Measurements from ENCODE around the gene NAV3. TPM values are rescaled to one million over a fixed set of nuclear protein-coding genes. Genes with fewer than 3 reads are reported as not detected.

NAV3 gene
- total and polyA plus RNA-seq, 7 donors = 0.47 to 4.2 (median 2.2) TPM

GRCh38 chr12:78177298-78177697, 346.6 kb downstream of the NAV3 start:
- 96 to 97% (median 97%) methylated on average over 3 of the region's 3 CpGs for WGBS, 3 donors
- ATAC-seq (no peak), DNase-seq (no peak)
- H3K4me1 ChIP-seq = no peaks in the 10 kb centered on the region
- no peak overlapping the region for H3K4me3 ChIP-seq
- no peaks in the 10 kb centered on the region for H3K36me3 ChIP-seq (ENCODE audit: insufficient read depth in 1 of 2, low read depth in 1 of 2)
- H3K27ac ChIP-seq = no peak overlapping the region
- no peak for TF ChIP-seq CTCF (IDR thresholded peaks at IDR 0.05)
- intact Hi-C loops (cut with DNase I) = no loop called here
- H3K27me3 ChIP-seq (ENCODE audit: insufficient read depth in 3 of 3, low read length in 2 of 3) = no peaks in the 10 kb centered on the region
- no peaks in the 10 kb centered on the region for H3K9me3 ChIP-seq

DNA sequence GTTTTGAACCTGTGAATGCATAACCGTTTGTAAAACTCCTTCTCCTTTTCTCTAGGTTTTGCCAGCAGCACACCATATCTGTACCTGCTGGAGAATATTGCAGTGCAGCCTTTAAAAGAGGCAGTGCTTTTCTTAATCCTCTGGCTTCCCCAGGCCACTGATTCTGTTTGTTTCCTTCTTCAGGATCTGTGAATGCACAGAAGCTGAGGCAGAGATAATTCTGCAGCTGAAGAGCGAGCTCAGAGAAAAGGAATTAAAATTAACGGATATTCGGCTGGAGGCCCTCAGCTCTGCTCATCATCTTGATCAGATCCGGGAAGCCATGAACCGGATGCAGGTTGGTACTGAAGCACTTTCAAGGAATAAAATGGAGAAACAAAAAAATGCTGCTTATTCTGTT, 348.7 kb downstream of the NAV3 start:
- DNase-seq (no peak), ATAC-seq (no peak)
- H3K27ac ChIP-seq = no peak overlapping the region
- H3K27me3 ChIP-seq (ENCODE audit: insufficient read depth in 3 of 3, low read length in 2 of 3) = no peaks in the 10 kb centered on the region
- no peaks in the 10 kb centered on the region for H3K4me1 ChIP-seq
- intact Hi-C loops (cut with DNase I) = no loop called here
- H3K4me3 ChIP-seq = no peak overlapping the region
- no peak for TF ChIP-seq CTCF (IDR thresholded peaks at IDR 0.05)
- no peaks in the 10 kb centered on the region for H3K36me3 ChIP-seq (ENCODE audit: insufficient read depth in 1 of 2, low read depth in 1 of 2)
- WGBS, 3 donors = 54 to 64% (median 62%) methylated on average over 6 of the region's 6 CpGs
- no peaks in the 10 kb centered on the region for H3K9me3 ChIP-seq

DNA sequence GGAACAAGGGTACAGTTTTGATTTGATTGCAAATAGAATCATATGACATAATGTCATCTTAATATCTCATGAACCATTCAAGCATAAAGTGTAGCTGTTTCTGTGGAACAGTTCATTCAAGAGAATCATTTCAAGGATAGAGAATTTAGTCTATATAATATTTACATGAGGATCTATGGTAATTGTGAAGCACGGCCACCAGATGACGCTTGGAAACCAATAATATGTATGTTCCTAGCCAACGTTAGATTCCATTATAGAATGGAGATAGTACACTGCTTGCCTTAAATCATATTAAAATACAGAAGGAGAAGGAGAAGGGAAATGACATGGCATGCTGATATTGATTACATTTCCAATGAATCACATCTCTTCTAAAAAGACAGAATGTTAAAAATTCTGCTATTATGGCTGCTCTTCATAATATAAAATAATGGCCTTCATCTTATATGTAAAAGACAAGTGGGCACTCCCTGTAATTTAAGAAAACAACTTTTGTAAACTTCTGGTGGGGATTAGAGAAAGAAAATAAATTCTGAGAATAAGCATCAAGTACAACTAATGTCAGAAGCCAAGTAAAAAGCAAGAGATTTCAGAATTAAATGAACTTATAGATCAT, 351.0 kb downstream of the NAV3 start:
- no peaks in the 10 kb centered on the region for H3K4me1 ChIP-seq
- H3K9me3 ChIP-seq = no peaks in the 10 kb centered on the region
- no peak for TF ChIP-seq CTCF (IDR thresholded peaks at IDR 0.05)
- no peak overlapping the region for H3K4me3 ChIP-seq
- DNase-seq = no peak
- WGBS, 3 donors = 42 to 48% (median 44%) methylated on average over 3 of the region's 3 CpGs
- ATAC-seq = no peak
- no peaks in the 10 kb centered on the region for H3K27me3 ChIP-seq (ENCODE audit: insufficient read depth in 3 of 3, low read length in 2 of 3)
- H3K36me3 ChIP-seq (ENCODE audit: insufficient read depth in 1 of 2, low read depth in 1 of 2) = no peaks in the 10 kb centered on the region
- H3K27ac ChIP-seq = no peak overlapping the region
- intact Hi-C loops (cut with DNase I) = no loop called here

DNA sequence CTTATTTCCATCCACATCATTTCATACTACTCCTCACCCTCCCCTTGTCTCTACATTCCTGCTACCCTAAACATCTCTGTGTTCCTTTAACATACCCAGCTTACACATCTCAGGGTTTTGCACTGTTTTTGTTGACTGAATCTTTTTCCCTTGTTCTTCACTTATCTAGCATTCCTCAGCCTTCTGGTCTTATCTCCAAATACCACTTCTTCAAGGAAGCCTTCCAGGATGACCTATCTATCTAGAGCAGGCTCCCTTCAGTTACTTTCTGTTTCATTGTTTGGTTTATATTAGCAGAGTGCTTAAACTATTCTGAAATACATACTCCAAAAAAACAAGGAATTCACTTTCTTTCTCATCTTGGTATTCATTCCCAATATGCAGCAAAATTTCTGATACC, 353.1 kb downstream of the NAV3 start:
- intact Hi-C loops (cut with DNase I) = no loop called here
- no peaks in the 10 kb centered on the region for H3K4me1 ChIP-seq
- no peak overlapping the region for H3K4me3 ChIP-seq
- no peaks in the 10 kb centered on the region for H3K9me3 ChIP-seq
- TF ChIP-seq CTCF (IDR thresholded peaks at IDR 0.05) = no peak
- no peak for DNase-seq
- no peaks in the 10 kb centered on the region for H3K36me3 ChIP-seq (ENCODE audit: insufficient read depth in 1 of 2, low read depth in 1 of 2)
- ATAC-seq = no peak
- no peak overlapping the region for H3K27ac ChIP-seq
- H3K27me3 ChIP-seq (ENCODE audit: insufficient read depth in 3 of 3, low read length in 2 of 3) = no peaks in the 10 kb centered on the region

- ATAC-seq (no peak), DNase-seq (no peak)
- intact Hi-C loops (cut with DNase I) = no loop called here
- TF ChIP-seq CTCF (IDR thresholded peaks at IDR 0.05) = no peak
- H3K4me1 ChIP-seq = no peaks in the 10 kb centered on the region
- H3K36me3 ChIP-seq (ENCODE audit: insufficient read depth in 1 of 2, low read depth in 1 of 2) = no peaks in the 10 kb centered on the region
- no peaks in the 10 kb centered on the region for H3K27me3 ChIP-seq (ENCODE audit: insufficient read depth in 3 of 3, low read length in 2 of 3)
- no peaks in the 10 kb centered on the region for H3K9me3 ChIP-seq
- no peak overlapping the region for H3K4me3 ChIP-seq
- H3K27ac ChIP-seq = no peak overlapping the region
These were observed 354.4 kb downstream of the NAV3 start for GRCh38 chr12:78185109-78185508.
